ENCODE data around the gene PGM5. TPM values are rescaled to one million over a fixed set of nuclear protein-coding genes. Genes with fewer than 3 reads are reported as not detected.

Gene PGM5
- total RNA-seq, 1 donor from 2014 or later: not detected

GRCh38 chr9:68532131-68532530, 175.7 kb downstream of the PGM5 start:
- no peaks in the 10 kb centered on the region for H3K9me3 Mint-ChIP-seq (ENCODE audit: low read depth)
- DNase-seq (ENCODE audit: low spot score): no peak
- H3K27ac Mint-ChIP-seq (ENCODE audit: unreplicated experiment): no peak overlapping the region

GRCh38 chr9:68533678-68534077, 177.3 kb downstream of the PGM5 start:
- TF ChIP-seq, protein P1, sequence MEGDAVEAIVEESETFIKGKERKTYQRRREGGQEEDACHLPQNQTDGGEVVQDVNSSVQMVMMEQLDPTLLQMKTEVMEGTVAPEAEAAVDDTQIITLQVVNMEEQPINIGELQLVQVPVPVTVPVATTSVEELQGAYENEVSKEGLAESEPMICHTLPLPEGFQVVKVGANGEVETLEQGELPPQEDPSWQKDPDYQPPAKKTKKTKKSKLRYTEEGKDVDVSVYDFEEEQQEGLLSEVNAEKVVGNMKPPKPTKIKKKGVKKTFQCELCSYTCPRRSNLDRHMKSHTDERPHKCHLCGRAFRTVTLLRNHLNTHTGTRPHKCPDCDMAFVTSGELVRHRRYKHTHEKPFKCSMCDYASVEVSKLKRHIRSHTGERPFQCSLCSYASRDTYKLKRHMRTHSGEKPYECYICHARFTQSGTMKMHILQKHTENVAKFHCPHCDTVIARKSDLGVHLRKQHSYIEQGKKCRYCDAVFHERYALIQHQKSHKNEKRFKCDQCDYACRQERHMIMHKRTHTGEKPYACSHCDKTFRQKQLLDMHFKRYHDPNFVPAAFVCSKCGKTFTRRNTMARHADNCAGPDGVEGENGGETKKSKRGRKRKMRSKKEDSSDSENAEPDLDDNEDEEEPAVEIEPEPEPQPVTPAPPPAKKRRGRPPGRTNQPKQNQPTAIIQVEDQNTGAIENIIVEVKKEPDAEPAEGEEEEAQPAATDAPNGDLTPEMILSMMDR (IDR thresholded peaks at IDR 0.05): no peak
- H3K4me1 Mint-ChIP-seq (ENCODE audit: low read depth): no peaks in the 10 kb centered on the region
- no peaks in the 10 kb centered on the region for H3K36me3 Mint-ChIP-seq (ENCODE audit: low read depth)
- no peak overlapping the region for H3K27ac Mint-ChIP-seq (ENCODE audit: unreplicated experiment)
- peaks cover 2% of the 10 kb centered on the region for H3K27me3 Mint-ChIP-seq (ENCODE audit: low read depth)
- no peaks in the 10 kb centered on the region for H3K9me3 Mint-ChIP-seq (ENCODE audit: low read depth)
- DNase-seq (ENCODE audit: low spot score): no peak
- no peak overlapping the region for H3K4me3 Mint-ChIP-seq (ENCODE audit: unreplicated experiment)

More at GRCh38 chr9:68532131-68532530, 175.7 kb downstream of the PGM5 start:
- Mint-ChIP-seq H3K36me3 (ENCODE audit: low read depth) (no peaks in the 10 kb centered on the region), H3K4me3 (ENCODE audit: unreplicated experiment) (no peak overlapping the region), H3K4me1 (ENCODE audit: low read depth) (no peaks in the 10 kb centered on the region), H3K27me3 (ENCODE audit: low read depth) (peaks cover 2% of the 10 kb centered on the region)
- TF ChIP-seq, protein P1 (IDR thresholded peaks at IDR 0.05): no peak

- no peak for DNase-seq (ENCODE audit: low spot score)
- no peaks in the 10 kb centered on the region for H3K4me1 Mint-ChIP-seq (ENCODE audit: low read depth)
- H3K27ac Mint-ChIP-seq (ENCODE audit: unreplicated experiment): no peak overlapping the region
- TF ChIP-seq, protein P1 (IDR thresholded peaks at IDR 0.05): no peak
- H3K4me3 Mint-ChIP-seq (ENCODE audit: unreplicated experiment): no peak overlapping the region
- peaks cover 3% of the 10 kb centered on the region for H3K27me3 Mint-ChIP-seq (ENCODE audit: low read depth)
- no peaks in the 10 kb centered on the region for H3K36me3 Mint-ChIP-seq (ENCODE audit: low read depth)
- H3K9me3 Mint-ChIP-seq (ENCODE audit: low read depth): no peaks in the 10 kb centered on the region
Measured at GRCh38 chr9:68536876-68537615, 180.6 kb downstream of the PGM5 start.

GRCh38 chr9:68537616-68537880, 181.1 kb downstream of the PGM5 start:
- DNase-seq (ENCODE audit: low spot score): no peak
- no peak overlapping the region for H3K27ac Mint-ChIP-seq (ENCODE audit: unreplicated experiment)
- H3K9me3 Mint-ChIP-seq (ENCODE audit: low read depth): no peaks in the 10 kb centered on the region
- H3K4me1 Mint-ChIP-seq (ENCODE audit: low read depth): no peaks in the 10 kb centered on the region
- TF ChIP-seq, protein P1 (IDR thresholded peaks at IDR 0.05): no peak
- H3K27me3 Mint-ChIP-seq (ENCODE audit: low read depth): peaks cover 3% of the 10 kb centered on the region
- H3K36me3 Mint-ChIP-seq (ENCODE audit: low read depth): no peaks in the 10 kb centered on the region
- no peak overlapping the region for H3K4me3 Mint-ChIP-seq (ENCODE audit: unreplicated experiment)

- Mint-ChIP-seq H3K27ac (ENCODE audit: unreplicated experiment) (no peak overlapping the region), H3K36me3 (ENCODE audit: low read depth) (no peaks in the 10 kb centered on the region), H3K4me1 (ENCODE audit: low read depth) (no peaks in the 10 kb centered on the region), H3K27me3 (ENCODE audit: low read depth) (peaks cover 3% of the 10 kb centered on the region), H3K4me3 (ENCODE audit: unreplicated experiment) (no peak overlapping the region), H3K9me3 (ENCODE audit: low read depth) (no peaks in the 10 kb centered on the region)
- TF ChIP-seq, protein P1 (IDR thresholded peaks at IDR 0.05): no peak
- DNase-seq (ENCODE audit: low spot score): no peak
Measured at GRCh38 chr9:68538200-68538599, 181.8 kb downstream of the PGM5 start.

Measured in chondrocyte (in vitro differentiated cells).